GM18520 (cell line): ENCODE data around the gene KITLG.
"Not testable (repeated sequence)": the region's sequence is repeated elsewhere in the genome, so short reads cannot be mapped to it uniquely, and the experiment has no call there.

Source experiments
- ATAC-seq: cut with Tn5 transposase; IDR thresholded peaks from one replicate; pipeline ENCODE4 v1.9.1; 2021; ENCODE audit not compliant: unreplicated experiment

Gene KITLG

DNA sequence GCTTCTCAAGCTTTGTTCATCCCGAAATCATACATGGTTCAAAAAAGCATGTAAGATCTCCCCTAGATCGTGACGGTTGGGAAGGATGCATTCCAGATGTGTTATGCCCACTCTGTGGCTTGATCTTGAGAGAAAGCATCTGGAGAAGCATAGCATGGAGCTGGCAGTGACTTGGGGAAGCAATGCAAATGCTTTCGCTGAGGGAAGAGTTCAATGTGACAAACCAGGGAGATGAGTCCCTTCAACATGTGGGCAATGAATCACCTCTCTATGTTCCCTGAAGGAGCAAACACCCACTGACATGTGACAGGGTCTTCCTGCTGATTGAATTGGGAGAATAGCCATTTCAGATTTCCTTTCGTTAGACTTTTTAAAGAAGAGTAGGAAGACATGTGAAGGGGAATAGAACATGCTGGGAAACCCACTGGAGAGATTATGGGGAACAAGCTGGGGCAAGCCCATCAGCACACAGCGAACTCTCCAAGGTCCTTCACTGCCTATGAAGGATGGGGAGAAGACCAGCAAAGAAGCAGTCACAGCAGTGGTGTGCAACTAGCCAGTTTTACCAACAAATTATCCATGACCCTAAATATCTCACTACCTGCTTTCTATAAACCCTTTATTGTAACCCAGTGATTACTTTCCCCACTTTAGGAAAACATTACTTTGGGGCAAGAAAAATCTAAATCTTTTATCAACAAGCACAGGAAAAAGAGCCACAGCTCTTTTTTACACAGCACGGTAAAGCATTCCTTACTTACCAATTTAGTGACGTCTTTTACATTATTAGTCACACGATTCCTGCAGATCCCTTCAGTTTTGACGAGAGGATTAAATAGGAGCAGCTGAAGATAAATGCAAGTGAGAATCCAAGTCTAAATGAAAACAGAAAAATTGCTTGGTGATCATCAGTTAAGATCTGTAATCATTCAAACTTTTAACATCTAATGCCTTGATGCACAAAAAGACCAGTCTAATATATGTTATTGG lies 35.0 kb downstream of the KITLG start:
- no peak for ATAC-seq

DNA sequence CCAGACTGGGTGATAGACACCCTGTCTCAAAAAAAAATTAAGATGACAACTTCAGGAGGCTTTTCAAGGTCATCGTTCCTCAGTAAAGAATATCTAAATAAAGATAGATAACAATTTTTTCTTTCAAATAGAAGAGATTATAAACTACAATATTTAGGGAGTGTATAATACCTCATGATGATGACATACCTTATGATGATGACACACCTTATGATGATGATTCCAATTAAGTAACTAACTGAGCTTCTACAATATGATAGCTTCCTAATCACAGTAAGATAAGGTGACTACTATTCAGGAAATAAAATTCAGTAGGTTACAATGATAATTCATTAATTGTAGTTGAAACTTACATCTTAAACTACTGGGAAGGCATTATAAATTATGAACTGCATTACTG lies 40.4 kb downstream of the KITLG start:
- ATAC-seq: no peak

DNA sequence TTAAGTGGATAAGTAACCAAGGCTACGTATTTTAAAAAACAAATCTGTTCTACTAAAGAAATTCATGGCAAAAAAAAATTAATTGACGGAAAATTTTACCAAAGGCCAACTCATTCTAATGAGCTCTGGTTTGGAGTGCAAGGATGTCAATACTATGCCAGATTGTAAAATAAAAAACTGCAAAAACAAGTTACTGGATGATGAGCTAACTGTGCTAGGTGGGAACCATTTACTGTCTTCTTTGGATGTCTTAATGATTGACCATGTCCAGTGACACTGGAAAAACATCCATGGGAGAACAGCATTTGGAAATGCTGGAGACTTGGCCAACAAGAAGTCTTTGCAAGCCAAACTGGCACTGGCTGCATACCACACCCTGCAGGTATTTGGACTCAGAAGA lies 41.6 kb downstream of the KITLG start:
- no peak for ATAC-seq

DNA sequence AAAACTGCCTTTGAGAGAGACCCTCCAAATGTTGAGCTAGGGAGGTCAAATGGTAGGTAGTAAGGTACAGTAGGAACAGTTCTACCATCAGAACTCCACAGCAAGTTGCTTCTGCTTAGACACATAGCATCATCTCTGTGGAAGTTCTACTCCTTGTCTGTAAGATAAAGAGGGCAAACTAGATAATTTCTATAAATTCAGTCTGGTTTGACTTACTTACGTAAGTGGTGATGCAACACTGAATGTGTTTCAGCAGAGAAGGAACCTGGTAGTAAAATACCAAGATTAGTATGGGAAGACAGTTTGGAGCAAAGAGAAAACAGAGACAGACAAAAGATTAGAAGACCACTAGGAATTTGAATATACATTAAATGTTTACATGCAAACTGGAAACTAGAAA lies 42.0 kb downstream of the KITLG start:
- ATAC-seq: no peak

DNA sequence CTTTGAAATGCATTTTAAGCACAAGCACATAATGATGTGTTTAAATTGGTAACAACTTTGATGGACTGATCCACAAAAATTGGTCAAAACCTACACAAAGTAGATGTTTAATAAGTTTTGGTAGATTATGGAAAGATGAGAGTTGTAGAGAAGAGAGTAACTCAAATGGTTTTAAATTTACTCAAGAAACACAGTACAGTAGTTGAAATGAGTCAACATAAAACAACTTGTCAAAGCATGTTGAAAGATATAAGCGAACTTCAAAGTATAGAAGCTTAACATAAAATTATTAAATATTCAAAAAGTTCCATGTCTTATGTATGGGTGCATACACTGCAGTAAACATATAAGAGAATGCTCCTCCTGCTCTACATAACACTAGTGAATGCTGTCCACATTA lies 49.4 kb downstream of the KITLG start:
- ATAC-seq: no peak

DNA sequence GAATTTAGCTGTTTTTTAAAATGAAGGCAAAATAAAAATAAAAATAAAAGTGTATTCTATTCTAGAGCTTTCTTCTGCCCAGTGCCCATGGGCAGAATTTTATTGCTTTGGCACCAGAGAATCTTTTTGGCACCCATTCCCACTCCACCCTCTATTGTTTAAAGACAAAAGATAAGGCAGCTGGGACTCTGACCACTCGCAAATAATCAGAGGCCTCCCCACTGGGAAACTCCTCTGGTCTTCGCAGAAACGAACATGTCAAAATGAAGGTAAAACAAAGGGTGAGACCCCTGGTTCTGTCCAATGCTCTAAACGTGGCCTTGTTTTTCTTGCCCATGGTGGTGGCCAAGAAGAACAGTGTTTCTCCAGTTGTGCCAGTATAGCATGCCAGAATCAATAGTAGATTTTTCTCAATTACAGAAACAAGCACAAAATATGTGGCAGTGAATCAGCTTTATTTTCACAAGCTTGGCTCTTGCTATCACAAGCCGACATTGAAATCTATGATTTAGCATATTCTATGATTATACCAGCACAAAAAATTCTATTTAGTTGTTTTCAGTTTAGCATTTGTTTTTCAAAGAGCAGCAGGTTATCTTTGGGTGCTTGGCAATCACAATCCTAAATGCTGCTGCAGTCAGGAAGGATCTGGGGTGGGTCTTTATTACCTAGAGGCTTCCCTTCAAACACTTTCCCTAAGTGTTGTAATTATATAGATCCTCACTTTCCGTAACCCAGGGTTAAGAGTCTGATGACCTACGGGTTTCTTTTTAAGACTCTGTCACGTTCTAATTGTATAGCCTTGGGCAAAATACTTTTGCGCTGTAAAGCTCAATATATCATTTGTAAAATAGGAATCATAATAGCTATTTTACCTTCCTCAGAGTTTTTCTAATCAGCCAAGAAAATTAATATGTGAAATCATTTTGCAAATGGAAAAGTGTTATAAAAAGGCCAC lies 50.5 kb downstream of the KITLG start:
- ATAC-seq: no peak

DNA sequence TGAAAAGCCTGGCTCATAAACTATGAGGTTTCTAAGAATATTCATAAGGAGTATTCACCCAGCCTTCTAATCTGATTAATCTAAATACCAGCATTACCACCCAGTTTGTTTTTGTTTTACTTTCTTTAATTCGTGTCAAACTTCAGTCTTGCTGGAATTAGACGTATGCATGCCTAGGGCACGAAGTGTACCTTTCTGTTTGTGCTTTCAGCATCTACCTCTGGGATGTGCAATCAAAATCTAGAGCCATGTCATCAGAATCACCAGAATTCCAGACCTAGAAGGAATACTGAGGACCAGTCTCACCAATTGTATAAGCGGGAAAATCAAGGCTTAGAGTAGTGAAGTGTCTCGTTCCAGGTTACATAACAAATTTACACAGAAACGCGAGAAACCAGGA lies 57.3 kb downstream of the KITLG start:
- ATAC-seq: no peak

DNA sequence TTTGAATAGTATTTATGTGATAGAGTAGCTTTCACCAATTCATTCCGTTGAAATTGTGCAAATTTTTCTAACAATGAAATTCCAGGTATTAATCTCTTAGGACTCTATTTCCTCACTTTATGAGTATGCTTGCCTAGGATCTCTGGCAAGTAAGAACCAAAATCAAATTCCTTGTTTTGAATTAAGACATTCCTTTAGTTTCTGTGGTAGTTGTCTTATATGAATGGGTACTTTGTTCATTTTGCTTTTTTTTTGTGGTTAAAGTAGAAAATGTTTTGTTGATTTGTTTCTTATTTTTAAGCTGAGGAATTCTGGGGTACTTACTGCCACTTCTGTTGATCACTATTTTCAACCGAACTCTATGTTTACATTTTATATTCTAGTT lies 59.8 kb downstream of the KITLG start:
- ATAC-seq: no peak

DNA sequence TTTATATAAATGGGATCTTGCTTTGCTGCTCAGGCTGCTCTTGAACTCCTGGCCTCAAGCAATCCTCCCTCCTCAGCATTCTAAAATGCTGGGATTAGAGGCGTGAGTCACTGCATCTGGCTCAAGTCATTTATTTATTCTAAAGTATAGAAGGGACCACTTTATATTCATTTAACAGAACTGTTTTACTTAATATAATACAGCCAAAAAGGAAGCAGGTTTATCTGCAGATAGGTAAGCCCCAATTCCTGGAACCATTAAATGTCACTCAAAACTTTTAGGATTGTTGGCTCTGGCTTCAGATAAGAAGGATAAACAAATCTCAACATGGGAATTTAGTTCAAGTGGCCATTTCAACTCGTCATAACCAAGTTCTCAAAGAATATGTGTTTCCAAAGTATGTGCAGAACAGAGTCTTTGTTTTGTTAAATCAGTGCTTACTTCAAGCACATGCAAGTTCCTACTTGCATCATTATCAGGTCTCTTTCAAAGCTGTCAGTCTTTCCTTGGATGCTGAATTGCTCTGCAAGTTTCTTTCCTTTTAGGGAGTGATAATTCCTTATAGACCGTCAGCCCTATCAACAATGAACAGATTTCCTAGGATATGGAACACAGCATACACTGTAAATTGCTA lies 60.4 kb downstream of the KITLG start:
- ATAC-seq: no peak

DNA sequence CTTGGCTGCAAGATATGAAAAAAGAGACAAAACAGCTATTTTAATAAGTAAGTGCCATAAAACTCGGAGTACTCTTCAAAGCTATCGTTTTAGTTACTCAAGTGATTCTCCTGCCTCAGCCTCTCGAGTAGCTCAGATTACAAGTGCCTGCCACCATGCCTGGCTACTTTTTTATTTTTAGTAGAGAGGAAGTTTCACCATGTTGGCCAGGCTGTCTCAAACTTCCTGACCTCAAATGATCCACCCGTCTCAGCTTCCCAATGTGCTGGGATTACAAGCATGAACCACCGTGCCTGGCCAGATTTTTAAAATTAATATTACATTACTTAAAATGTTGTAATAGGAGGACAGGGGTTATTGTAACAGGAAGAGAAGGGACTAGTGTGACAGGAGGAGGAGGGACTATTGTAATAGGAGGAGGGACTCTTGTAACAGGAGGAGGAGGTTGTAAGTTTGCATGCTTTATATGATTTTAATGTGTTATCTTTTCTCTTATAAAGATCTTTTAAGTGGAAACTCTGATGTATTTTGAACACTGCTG lies 61.3 kb downstream of the KITLG start:
- ATAC-seq: no peak

DNA sequence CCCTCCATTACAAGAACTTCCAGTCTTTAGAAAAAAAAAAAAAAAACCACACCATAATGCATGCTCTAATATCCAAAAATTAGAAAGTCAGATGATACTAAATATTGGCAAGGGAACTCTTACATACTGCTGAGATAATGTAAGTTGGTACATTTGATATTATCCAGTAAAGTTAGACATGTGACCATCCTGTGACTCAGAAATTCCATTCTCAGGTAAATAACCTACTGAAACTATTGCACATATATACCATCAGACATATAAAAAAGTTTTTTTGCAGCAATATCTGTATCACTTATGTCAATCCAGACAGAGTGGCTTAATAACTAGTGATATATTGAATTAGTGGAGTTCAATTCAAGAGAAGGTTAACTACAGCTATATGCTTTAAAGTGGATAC lies 63.5 kb downstream of the KITLG start:
- no peak for ATAC-seq

DNA sequence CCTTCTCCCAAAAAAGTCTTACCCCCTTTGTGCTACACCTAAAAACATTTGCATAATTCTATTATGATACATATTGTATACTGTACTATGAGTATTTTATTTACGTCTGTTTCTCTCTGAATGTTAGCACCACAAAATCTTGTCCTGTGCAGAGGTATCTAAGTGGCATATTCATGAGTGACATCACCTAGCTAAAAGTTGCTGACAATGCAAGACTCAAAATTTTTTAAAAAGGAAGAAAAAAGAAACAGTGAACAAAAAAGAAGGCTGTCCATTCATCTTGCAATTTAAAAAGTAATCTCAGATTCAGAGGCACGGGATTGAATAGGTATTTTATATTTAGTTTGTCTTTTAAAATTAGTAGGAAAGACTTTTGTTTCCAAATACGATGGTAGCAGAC lies 69.4 kb downstream of the KITLG start:
- ATAC-seq: no peak

DNA sequence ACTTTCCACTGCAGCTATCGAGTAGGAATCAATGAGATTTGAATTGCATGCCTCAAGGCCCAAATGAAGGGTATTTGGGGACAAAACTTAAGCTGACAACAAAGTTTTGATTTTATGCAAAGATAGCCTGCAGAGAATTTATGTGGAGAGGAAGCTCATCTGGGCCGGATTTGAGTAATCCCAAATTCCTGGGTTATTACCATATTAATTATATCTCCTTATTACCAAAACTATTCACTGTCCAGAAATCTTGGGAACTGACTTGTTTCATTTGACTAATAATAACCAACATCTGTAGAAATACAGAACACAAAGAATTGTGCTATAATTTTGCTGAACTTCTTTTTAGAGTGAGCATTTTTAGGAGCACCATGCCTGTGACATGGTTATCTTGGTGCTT lies 70.4 kb downstream of the KITLG start:
- no peak for ATAC-seq

DNA sequence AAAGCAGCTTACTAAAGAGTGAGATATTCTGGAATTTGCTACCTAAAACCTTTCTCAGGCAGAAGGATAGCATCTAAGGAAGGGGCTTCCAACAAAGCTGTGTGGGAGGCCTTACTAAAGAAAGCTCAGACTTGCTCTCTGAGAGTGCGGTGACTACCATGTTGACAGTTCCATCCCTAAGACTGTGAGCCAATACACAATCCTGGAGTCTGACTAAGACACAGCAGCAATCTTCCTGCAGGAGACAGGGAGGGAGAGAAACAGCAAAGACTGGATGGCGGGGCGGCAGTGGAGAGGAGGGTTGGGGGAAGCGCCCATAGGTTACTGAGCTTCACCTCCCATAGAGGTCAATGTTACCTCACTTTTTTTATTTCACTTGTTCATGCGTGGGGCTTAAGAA lies 70.9 kb downstream of the KITLG start:
- no peak for ATAC-seq

DNA sequence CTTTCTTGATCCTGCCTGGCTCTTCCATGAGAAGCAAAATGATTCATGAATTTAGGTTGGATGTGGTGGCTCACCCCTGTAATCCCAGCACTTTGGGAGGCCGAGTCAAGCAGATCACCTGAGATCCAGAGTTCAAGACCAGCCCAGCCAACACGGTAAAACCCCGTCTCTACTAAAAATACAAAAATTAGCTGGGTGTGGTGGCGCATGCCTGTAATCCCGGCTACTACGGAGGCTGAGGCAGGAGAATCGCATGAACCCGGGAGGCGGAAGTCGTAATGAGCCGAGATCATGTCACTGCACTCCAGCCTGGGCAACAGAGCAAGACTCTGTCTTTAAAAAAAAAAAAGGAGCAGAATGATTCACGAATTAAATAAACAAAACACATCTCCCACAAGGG lies 72.4 kb downstream of the KITLG start:
- not testable (repeated sequence) for ATAC-seq

DNA sequence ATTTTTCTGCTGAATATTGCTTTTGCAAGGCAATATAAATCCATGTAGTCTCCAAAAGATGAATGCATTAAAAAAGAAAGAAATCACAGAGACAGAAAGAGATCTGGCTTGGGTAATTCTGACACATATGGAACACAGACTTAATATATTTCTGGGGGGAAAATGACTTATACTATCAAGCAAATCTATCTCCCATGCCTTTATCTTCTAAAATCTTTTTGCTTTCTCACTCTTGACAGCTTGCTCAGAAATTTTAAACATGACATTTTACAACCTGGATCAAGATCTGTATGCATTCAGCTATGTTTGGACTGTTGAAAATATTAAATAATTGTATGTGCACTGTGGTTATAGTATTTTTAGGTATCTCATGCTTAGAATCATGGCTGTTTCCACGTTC lies 73.0 kb downstream of the KITLG start:
- no peak for ATAC-seq

DNA sequence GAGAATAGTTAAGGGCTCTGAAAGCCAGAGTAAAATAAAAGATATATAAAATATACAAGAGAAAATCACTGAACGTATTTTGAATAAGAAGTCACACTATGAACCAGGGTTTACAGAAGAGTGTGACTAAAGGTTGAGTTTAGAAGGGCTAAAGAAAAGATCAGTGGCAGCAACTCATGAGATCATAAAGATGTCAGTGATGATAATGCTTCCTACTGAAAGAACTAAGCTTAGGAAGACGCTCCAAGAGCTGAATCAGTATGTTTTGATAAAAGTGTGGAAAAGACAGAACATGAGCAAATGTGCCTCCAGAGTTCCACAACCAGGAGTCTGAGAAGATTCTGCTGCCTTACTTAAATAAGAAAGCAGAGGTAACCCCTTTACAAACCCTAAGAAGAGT lies 74.6 kb downstream of the KITLG start:
- ATAC-seq: no peak

DNA sequence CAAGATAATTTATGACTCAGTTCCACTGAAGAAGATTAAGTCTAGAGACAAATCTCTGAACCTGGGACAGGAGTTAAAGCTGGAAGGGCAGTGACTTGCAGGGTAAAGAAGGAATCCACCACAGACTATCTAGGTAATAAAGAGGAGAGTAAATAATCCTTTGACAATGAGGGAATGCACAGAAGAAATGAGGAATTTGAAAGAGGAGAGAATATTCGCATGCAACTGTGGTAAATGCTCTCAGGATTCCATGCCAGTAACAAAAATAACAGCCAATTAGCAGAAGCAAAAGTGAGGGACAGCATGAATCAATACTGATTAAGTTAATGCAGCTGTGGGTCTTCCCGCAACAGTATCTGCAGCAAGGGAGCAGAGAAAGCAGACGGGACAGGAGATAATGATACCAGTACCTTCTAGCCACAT lies 77.0 kb downstream of the KITLG start:
- no peak for ATAC-seq

DNA sequence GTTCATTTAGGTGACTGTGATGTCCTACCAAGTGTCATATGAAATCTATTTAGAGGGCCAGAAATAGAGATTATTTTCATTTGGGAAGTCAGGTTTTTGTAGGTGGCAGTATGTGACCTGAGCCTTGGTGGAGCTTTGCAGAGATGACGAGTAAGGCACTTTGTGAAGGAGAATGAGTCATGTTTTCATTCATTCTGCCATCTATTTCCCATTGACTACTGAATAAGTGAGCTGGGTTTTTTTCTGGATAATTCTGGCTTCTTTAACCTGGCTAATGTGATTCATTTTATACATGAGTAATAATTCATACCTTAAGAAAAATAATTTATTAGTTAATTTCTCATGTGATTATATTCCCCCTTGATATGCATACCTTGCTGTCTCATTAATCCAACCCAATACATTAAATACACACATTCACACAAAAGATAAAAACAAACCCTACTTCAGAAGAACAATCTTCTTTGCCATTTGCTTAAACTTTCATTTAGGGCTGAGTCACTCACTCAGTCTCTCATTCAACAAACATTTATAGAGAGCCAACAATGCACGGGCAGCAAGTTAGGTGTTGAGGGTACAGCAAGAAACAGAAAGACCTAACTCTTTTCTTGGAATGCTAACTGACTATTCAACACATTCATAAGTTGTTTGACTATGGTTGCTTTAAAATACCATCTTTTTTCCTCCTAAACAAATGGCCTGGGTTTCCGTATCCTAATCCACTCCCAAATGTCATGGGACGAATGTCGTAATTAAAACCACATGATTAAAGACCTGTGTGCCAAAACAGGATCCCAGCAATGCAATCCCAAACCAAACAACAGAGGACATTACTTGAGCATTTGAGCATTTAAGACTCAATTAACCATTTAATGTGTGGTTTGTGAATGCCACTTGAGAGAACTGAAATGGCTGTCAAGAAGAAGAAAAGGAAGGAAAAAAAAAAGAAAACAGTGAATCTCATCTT lies 78.0 kb downstream of the KITLG start:
- no peak for ATAC-seq

DNA sequence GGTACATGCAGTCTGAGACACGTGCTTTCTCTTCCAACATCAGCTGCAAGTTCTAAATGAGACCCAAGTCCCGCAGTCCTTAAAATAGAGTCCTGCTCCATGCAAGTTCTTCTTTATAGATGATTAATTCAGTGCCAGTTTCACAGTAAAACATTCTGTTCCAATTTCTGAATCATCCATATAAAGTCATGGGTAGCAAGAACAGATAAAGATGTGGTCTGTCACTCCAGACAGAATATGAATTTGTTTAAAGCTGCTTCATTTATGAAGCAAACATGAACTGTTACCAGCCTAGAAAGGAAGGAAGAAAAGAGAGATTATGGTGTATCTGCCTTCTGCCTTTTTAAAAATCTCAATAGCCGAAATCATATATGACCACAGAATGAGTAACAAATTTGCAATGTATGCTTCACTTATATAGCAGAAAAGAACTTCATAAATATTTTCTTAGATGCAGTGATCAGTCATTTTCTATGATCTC lies 83.3 kb downstream of the KITLG start:
- ATAC-seq: no peak
